Umbilical cord (tissue), 2 donors: ENCODE measurements around the gene MOV10L1. TPM values are rescaled to one million over a fixed set of nuclear protein-coding genes. Genes with fewer than 3 reads are reported as not detected.
A peak's percentile ranks its signal among the peaks of the same experiment; 100 is the strongest.
"Not testable (repeated sequence)": the region's sequence is repeated elsewhere in the genome, so short reads cannot be mapped to it uniquely, and the experiment has no call there.

ENCODE experiments used
- DNase-seq: peaks from one replicate; pipeline ENCODE4 v3.0.0-alpha.2; 2015; ENCODE audit warnings: low spot score
- total RNA-seq: library from RNA; depleted of rRNA; stranded (reverse); fragments of >200 nt; gene quantifications from one replicate; pipeline ENCODE4 v1.2.3, GENCODE V29; 2014; ENCODE audit warnings: low replicate concordance; ENCODE audit not compliant: insufficient read depth

The MOV10L1 gene
- total RNA-seq, 1 donor from 2014 or later = 4.8 TPM

- DNase-seq = not testable (repeated sequence)
Observed at GRCh38 chr22:50137277-50137676, 47.5 kb downstream of the MOV10L1 start.

GRCh38 chr22:50138041-50138440 is 48.2 kb downstream of the MOV10L1 start:
- no peak for DNase-seq

- DNase-seq = no peak
Observed at GRCh38 chr22:50138988-50139387, 49.2 kb downstream of the MOV10L1 start.

- DNase-seq = no peak
Observed at GRCh38 chr22:50139843-50140415, 50.1 kb downstream of the MOV10L1 start.

GRCh38 chr22:50140615-50141014 is 50.8 kb downstream of the MOV10L1 start:
- DNase-seq = no peak

GRCh38 chr22:50141462-50141861 is 51.7 kb downstream of the MOV10L1 start:
- DNase-seq = no peak

GRCh38 chr22:50141891-50142363 is 52.1 kb downstream of the MOV10L1 start:
- no peak for DNase-seq

- DNase-seq = peak; percentile 69
Observed at GRCh38 chr22:50143096-50143495, 53.3 kb downstream of the MOV10L1 start.

GRCh38 chr22:50144005-50144614 is 54.3 kb downstream of the MOV10L1 start:
- no peak for DNase-seq

GRCh38 chr22:50145721-50146438 is 56.1 kb downstream of the MOV10L1 start:
- no peak for DNase-seq

- peak; percentile 78 for DNase-seq
Observed at GRCh38 chr22:50146439-50147238, 56.8 kb downstream of the MOV10L1 start.

GRCh38 chr22:50147258-50148165 is 57.7 kb downstream of the MOV10L1 start:
- not testable (repeated sequence) for DNase-seq

GRCh38 chr22:50148166-50148500 is 58.3 kb downstream of the MOV10L1 start:
- DNase-seq = no peak

GRCh38 chr22:50148991-50149721 is 59.4 kb downstream of the MOV10L1 start:
- DNase-seq = peak; percentile 20

GRCh38 chr22:50150161-50151129 is 60.6 kb downstream of the MOV10L1 start:
- DNase-seq = no peak

- DNase-seq = no peak
Observed at GRCh38 chr22:50151571-50152537, 62.0 kb downstream of the MOV10L1 start.

- DNase-seq = no peak
Observed at GRCh38 chr22:50153056-50153755, 63.4 kb downstream of the MOV10L1 start.
